ENCODE measurements around the gene PDK4.

The PDK4 gene

DNA sequence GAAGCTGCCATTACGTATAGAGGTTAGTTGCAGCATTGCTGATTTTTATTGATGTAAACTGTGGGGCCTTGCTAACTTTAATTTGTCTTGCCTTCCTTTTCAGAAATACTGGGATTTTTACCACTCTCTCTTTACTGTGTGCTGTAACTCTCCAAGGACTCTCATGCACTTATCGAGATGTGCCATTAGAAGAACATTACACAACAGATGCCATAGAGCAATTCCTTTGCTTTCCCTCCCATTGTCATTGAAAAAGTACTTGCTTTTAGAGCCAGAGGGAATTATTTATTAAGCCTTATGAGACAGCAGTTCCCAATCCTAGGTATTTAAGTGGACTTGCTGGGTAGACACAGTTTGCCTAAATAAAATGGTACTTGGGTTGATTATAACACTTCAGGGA is 58.8 kb downstream of the PDK4 start:
- Histone ChIP-seq H3K4me1 (ENCODE audit: control insufficient read depth, insufficient read depth, low read length) (peaks cover 8% of the 10 kb centered on the region), H3K9ac (ENCODE audit: low read length) (no peak overlapping the region), H3K27me3 (ENCODE audit: control insufficient read depth, insufficient read depth, low read length) (no peaks in the 10 kb centered on the region)

DNA sequence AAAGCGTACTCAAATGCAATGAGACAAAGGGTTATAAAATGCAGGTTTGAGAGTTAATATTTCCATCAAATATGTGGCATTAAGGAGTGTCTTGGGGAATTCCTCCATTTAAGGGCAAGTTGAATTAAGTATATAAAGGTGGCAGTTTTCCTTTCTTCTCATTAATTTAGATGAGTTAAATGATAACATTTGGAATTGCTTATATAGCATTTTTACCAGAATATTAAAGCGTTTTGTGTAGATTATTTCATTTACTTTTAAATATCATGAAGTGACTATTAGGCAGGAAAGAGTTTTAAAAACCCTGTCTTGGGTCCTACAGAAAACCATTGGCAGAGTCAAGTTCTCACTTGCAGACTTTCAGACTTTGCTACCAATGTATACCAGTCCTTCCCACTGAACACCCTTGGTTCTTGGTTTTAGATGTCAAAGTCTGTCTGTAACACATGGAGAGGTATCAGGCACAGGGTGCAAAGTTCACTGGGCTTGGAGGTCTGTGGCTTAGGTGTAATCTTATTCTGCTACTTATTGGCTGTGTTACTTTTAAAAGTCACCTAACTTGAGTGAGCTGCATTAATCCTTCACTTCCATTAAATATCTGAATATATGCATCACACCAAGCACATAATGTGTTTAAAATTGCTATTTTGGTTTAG is 59.5 kb downstream of the PDK4 start:
- no peaks in the 10 kb centered on the region for H3K36me3 ChIP-seq (ENCODE audit: control insufficient read depth, insufficient read depth, low read length)
- no peak overlapping the region for H3K4me3 ChIP-seq (ENCODE audit: low read length)
- no peaks in the 10 kb centered on the region for H3K9me3 ChIP-seq (ENCODE audit: control insufficient read depth, low read length)
- H3K9ac ChIP-seq (ENCODE audit: low read length): no peak overlapping the region
- peaks cover 8% of the 10 kb centered on the region for H3K4me1 ChIP-seq (ENCODE audit: control insufficient read depth, insufficient read depth, low read length)
- no peaks in the 10 kb centered on the region for H3K27me3 ChIP-seq (ENCODE audit: control insufficient read depth, insufficient read depth, low read length)

More for the DNA sequence above, 58.8 kb downstream of the PDK4 start:
- Histone ChIP-seq H3K4me3 (ENCODE audit: low read length) (no peak overlapping the region), H3K36me3 (ENCODE audit: control insufficient read depth, insufficient read depth, low read length) (no peaks in the 10 kb centered on the region), H3K9me3 (ENCODE audit: control insufficient read depth, low read length) (no peaks in the 10 kb centered on the region)

DNA sequence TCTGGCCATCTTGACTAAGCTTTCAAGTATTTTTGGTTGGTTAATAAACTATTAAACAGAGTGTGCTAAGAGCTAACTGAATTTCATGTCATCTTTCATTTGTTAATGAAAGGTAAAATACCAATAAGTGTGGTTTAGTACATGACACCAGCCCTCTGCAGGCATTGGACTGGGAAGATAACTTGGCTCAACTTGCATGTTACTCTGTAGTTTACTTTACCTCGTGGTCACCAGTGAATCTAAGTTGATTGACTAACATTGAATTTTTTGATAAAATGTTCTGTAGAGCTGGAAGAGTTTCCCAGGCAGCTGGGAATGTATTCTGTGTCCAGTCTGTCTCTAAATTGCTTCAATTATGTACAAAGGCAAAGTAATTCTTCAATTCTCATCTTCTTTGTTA is 60.7 kb downstream of the PDK4 start:
- H3K9me3 ChIP-seq (ENCODE audit: control insufficient read depth, low read length): no peaks in the 10 kb centered on the region
- no peaks in the 10 kb centered on the region for H3K36me3 ChIP-seq (ENCODE audit: control insufficient read depth, insufficient read depth, low read length)
- H3K4me3 ChIP-seq (ENCODE audit: low read length): no peak overlapping the region
- H3K9ac ChIP-seq (ENCODE audit: low read length): no peak overlapping the region
- H3K4me1 ChIP-seq (ENCODE audit: control insufficient read depth, insufficient read depth, low read length): peaks cover 8% of the 10 kb centered on the region
- no peaks in the 10 kb centered on the region for H3K27me3 ChIP-seq (ENCODE audit: control insufficient read depth, insufficient read depth, low read length)

DNA sequence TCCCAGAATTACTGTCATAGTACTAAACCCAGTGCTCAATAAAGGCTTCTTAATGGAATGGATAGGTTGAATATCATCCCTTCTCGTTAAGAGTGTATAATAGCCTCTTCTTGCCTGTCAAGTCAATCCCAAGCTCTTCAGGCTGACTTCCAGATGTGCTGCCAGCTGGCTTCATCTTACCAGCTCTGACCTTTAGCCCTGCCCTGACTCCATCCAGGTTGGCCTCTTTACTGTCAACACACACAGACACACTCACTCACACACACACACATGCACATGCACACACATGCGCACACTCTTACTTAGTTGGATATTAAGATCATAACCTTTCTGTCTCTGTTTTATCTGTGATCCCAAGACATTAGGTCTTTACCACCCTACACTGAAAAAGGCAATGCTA is 61.5 kb downstream of the PDK4 start:
- Histone ChIP-seq H3K9me3 (ENCODE audit: control insufficient read depth, low read length) (no peaks in the 10 kb centered on the region), H3K4me1 (ENCODE audit: control insufficient read depth, insufficient read depth, low read length) (peaks cover 8% of the 10 kb centered on the region), H3K4me3 (ENCODE audit: low read length) (no peak overlapping the region), H3K27me3 (ENCODE audit: control insufficient read depth, insufficient read depth, low read length) (no peaks in the 10 kb centered on the region), H3K9ac (ENCODE audit: low read length) (no peak overlapping the region), H3K36me3 (ENCODE audit: control insufficient read depth, insufficient read depth, low read length) (no peaks in the 10 kb centered on the region)
